ENCODE data around the gene ZNF684. TPM values are rescaled to one million over a fixed set of nuclear protein-coding genes. Genes with fewer than 3 reads are reported as not detected.
"Not testable (repeated sequence)": the region's sequence is repeated elsewhere in the genome, so short reads cannot be mapped to it uniquely, and the experiment has no call there.

The ZNF684 gene
- 1.3 and 1.7 TPM in 2 replicates for total RNA-seq

DNA sequence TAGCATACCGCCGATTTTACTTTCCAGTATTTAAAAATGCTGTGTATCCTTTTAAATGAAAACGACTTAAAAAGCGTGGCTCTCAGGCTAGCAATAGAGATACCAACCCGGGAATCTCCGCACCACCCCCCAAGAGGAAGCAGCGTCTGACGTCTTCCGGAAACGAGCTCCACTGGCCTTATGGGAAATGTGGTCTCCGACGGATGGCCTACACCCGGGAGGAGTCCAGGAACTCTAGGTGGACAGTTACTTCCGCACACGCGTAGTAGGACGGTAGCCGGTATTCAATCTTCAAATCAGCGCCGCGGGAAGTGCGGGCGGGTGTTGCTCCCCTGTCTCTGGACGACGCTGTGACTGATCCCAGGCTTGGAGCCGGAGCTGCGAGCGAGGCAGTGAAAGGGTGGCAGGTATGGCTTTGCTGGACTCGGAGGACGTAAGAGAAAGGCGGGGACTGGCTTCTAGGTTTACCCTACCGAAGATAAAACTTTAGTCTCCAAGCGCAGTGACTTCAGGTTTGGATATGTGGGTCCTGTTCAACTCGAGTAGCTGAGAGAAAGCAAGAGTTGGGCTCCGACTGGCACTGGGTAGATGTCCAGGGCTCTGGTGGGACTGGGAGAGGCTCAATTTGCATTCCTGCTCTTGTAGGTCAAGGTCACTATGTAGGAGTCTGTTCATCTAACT is at the start of gene ZNF684:
TSS of gene ZNF684 (plus strand) at position 257 of the 681 bp plus-strand sequence. CDS start 1,530 bp downstream, outside the sequence.
- DNase-seq (ENCODE audit: low read depth) (peak; percentile 97), FAIRE-seq (peak; percentile 91)
- TF ChIP-seq, protein P1, sequence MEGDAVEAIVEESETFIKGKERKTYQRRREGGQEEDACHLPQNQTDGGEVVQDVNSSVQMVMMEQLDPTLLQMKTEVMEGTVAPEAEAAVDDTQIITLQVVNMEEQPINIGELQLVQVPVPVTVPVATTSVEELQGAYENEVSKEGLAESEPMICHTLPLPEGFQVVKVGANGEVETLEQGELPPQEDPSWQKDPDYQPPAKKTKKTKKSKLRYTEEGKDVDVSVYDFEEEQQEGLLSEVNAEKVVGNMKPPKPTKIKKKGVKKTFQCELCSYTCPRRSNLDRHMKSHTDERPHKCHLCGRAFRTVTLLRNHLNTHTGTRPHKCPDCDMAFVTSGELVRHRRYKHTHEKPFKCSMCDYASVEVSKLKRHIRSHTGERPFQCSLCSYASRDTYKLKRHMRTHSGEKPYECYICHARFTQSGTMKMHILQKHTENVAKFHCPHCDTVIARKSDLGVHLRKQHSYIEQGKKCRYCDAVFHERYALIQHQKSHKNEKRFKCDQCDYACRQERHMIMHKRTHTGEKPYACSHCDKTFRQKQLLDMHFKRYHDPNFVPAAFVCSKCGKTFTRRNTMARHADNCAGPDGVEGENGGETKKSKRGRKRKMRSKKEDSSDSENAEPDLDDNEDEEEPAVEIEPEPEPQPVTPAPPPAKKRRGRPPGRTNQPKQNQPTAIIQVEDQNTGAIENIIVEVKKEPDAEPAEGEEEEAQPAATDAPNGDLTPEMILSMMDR (IDR thresholded peaks at IDR 0.05; ENCODE audit: insufficient read depth, low read length, severe bottlenecking): no peak
- H3K36me3 ChIP-seq (ENCODE audit: control insufficient read depth, insufficient read depth, low read length): no peaks in the 10 kb centered on the region
- no peaks in the 10 kb centered on the region for H3K27me3 ChIP-seq (ENCODE audit: control insufficient read depth, insufficient read depth, low read length)
- peak within 1 kb of the TSS; percentile 60 for H3K4me3 ChIP-seq (ENCODE audit: low read depth, low read length)

DNA sequence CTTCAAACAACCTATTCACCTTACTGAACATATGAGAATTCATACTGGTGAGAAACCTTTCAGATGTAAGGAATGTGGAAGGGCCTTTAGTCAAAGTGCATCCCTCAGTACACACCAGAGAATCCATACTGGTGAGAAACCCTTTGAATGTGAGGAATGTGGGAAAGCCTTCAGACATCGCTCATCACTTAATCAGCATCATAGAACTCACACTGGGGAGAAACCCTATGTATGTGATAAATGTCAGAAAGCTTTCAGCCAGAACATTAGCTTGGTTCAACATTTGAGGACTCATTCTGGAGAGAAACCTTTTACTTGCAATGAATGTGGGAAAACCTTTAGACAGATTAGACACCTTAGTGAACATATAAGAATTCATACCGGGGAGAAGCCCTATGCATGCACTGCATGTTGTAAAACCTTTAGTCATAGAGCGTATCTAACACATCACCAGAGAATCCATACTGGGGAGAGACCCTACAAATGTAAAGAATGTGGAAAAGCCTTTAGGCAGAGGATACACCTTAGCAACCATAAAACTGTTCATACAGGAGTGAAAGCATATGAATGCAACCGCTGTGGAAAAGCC is 36.0 kb upstream of the ZNF684 start:
- TF ChIP-seq, protein P1 (IDR thresholded peaks at IDR 0.05; ENCODE audit: insufficient read depth, low read length, severe bottlenecking): no peak
- no peak for DNase-seq (ENCODE audit: low read depth)
- no peak overlapping the region for H3K4me3 ChIP-seq (ENCODE audit: low read depth, low read length)
- H3K27me3 ChIP-seq (ENCODE audit: control insufficient read depth, insufficient read depth, low read length): no peaks in the 10 kb centered on the region
- no peak for FAIRE-seq
- H3K36me3 ChIP-seq (ENCODE audit: control insufficient read depth, insufficient read depth, low read length): no peaks in the 10 kb centered on the region

DNA sequence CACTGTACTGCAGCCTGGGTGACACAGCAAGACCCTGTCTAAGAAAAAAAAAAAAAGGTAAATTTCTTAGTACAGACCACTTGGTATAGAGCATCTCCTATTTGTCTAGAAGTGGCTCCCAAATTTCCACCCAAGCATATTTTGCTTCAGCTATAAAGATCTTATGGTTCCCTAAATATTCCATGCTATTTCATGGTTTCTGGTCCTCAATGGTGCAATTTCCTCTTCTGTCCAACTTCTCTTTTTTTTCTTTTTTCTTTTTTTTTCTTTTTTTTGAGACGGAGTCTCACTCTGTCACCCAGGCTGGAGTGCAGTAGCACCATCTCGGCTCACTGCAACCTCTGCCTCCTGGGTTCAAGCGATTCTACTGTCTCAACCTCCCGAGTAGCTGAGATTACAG is 28.8 kb upstream of the ZNF684 start:
- not testable (repeated sequence) for H3K4me3 ChIP-seq (ENCODE audit: low read depth, low read length); H3K27me3 ChIP-seq (ENCODE audit: control insufficient read depth, insufficient read depth, low read length); DNase-seq (ENCODE audit: low read depth); H3K36me3 ChIP-seq (ENCODE audit: control insufficient read depth, insufficient read depth, low read length); FAIRE-seq

DNA sequence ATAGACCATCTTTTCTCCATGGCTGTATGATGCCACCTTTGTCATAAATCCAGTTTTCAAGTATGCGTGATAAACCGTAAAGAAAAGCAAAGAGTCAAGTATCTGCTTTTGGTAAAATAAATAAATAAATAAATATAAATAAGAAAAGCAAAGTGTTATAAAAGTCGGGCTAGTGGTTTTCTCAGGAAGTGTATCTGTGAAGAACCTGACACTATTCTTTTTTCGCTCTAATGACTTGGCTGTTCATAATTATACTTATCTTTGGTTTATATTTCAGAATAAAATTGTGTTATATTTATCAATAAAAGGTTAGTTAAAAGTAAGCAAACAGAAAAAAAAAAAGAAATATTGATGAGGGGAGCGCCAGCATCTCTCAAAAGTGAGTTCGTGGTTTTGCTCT is 23.5 kb upstream of the ZNF684 start:
- Histone ChIP-seq H3K36me3 (ENCODE audit: control insufficient read depth, insufficient read depth, low read length) (no peaks in the 10 kb centered on the region), H3K4me3 (ENCODE audit: low read depth, low read length) (peak overlapping the region; percentile 58), H3K27me3 (ENCODE audit: control insufficient read depth, insufficient read depth, low read length) (no peaks in the 10 kb centered on the region)
- TF ChIP-seq, protein P1 (IDR thresholded peaks at IDR 0.05; ENCODE audit: insufficient read depth, low read length, severe bottlenecking): no peak
- no peak for DNase-seq (ENCODE audit: low read depth)
- no peak for FAIRE-seq

- Histone ChIP-seq H3K27me3 (ENCODE audit: control insufficient read depth, insufficient read depth, low read length) (no peaks in the 10 kb centered on the region), H3K4me3 (ENCODE audit: low read depth, low read length) (peak within 1 kb of the TSS; percentile 58), H3K36me3 (ENCODE audit: control insufficient read depth, insufficient read depth, low read length) (no peaks in the 10 kb centered on the region)
- DNase-seq (ENCODE audit: low read depth) (peak; percentile 46), FAIRE-seq (no peak)
- TF ChIP-seq, protein P1 (IDR thresholded peaks at IDR 0.05; ENCODE audit: insufficient read depth, low read length, severe bottlenecking): no peak
Measured at GRCh38 chr1:40508375-40509341, 22.8 kb upstream of the ZNF684 start, which contains the start of gene EXO5. Gene EXO5 (plus strand): TSS chr1:40508767. CDS start chr1:40514545, 5,778 bp downstream.

DNA sequence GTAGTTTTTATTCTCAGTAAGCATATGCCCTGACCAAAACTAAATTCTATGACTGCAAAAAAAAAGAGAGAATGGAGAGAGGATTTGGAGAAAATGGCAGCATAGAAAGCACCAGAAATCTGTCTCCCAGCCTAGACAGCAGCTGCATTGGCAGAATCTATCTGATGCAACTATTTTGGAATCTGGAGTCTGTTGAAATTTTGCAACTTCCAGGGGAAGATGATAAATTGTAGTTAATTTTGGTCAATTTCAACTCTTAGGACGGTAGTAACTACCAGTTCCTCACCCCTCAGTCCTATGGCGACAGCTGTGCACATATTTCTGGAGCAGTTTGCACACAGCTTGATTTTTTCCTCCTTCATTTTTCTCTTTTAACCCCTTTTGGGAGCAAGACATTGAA is 11.9 kb upstream of the ZNF684 start:
- no peak for FAIRE-seq
- no peaks in the 10 kb centered on the region for H3K36me3 ChIP-seq (ENCODE audit: control insufficient read depth, insufficient read depth, low read length)
- no peak for DNase-seq (ENCODE audit: low read depth)
- no peak overlapping the region for H3K4me3 ChIP-seq (ENCODE audit: low read depth, low read length)
- no peaks in the 10 kb centered on the region for H3K27me3 ChIP-seq (ENCODE audit: control insufficient read depth, insufficient read depth, low read length)
- TF ChIP-seq, protein P1 (IDR thresholded peaks at IDR 0.05; ENCODE audit: insufficient read depth, low read length, severe bottlenecking): no peak
